Endothelial cell (in vitro differentiated cells): ENCODE results near the gene WDR81. TPM values are rescaled to one million over a fixed set of nuclear protein-coding genes. Genes with fewer than 3 reads are reported as not detected.
"Not testable (repeated sequence)": the region's sequence is repeated elsewhere in the genome, so short reads cannot be mapped to it uniquely, and the experiment has no call there.

Experiments used
- DNase-seq: peaks from one replicate; pipeline ENCODE4 v3.0.0; 2021; ENCODE audit warnings: low spot score
- H3K27ac Mint-ChIP-seq: one replicate; pipeline ENCODE4 v1.8.0; 2021; ENCODE audit warnings: mixed read lengths, inconsistent platforms; ENCODE audit not compliant: unreplicated experiment
- H3K27me3 Mint-ChIP-seq: one replicate; pipeline ENCODE4 v1.8.0; 2021; ENCODE audit warnings: mild to moderate bottlenecking, moderate library complexity, mixed read lengths, inconsistent platforms; ENCODE audit not compliant: unreplicated experiment
- H3K36me3 Mint-ChIP-seq: one replicate; pipeline ENCODE4 v1.8.0; 2021; ENCODE audit warnings: mild to moderate bottlenecking, low read depth, mixed read lengths, inconsistent platforms; ENCODE audit not compliant: unreplicated experiment
- H3K4me1 Mint-ChIP-seq: one replicate; pipeline ENCODE4 v1.8.0; 2021; ENCODE audit warnings: mild to moderate bottlenecking, mixed read lengths, inconsistent platforms; ENCODE audit not compliant: unreplicated experiment
- H3K4me3 Mint-ChIP-seq: one replicate; pipeline ENCODE4 v1.8.0; 2021; ENCODE audit warnings: mild to moderate bottlenecking, mixed read lengths, inconsistent platforms; ENCODE audit not compliant: unreplicated experiment
- H3K9me3 Mint-ChIP-seq: one replicate; pipeline ENCODE4 v1.8.0; 2021; ENCODE audit warnings: mixed read lengths, inconsistent platforms; ENCODE audit not compliant: unreplicated experiment
- total RNA-seq: library from RNA; stranded (reverse); fragmentation: NEBNext Ultra II Directional; extraction: Animal tissue kit (Norgen Biotek cat#: 25700); gene quantifications from one replicate; pipeline ENCODE4 v1.2.1, GENCODE V29; 2021; ENCODE audit not compliant: unreplicated experiment
- TF ChIP-seq, protein P1 (sequence below): fragments of 200-600 bp; sonication (generic); IDR thresholded peaks from one replicate; pipeline ENCODE4 v1.5.0; 2021; ENCODE audit warnings: antibody characterized with exemption; ENCODE audit not compliant: unreplicated experiment

The WDR81 gene
- total RNA-seq, 1 donor from 2014 or later = 20.0 TPM

DNA sequence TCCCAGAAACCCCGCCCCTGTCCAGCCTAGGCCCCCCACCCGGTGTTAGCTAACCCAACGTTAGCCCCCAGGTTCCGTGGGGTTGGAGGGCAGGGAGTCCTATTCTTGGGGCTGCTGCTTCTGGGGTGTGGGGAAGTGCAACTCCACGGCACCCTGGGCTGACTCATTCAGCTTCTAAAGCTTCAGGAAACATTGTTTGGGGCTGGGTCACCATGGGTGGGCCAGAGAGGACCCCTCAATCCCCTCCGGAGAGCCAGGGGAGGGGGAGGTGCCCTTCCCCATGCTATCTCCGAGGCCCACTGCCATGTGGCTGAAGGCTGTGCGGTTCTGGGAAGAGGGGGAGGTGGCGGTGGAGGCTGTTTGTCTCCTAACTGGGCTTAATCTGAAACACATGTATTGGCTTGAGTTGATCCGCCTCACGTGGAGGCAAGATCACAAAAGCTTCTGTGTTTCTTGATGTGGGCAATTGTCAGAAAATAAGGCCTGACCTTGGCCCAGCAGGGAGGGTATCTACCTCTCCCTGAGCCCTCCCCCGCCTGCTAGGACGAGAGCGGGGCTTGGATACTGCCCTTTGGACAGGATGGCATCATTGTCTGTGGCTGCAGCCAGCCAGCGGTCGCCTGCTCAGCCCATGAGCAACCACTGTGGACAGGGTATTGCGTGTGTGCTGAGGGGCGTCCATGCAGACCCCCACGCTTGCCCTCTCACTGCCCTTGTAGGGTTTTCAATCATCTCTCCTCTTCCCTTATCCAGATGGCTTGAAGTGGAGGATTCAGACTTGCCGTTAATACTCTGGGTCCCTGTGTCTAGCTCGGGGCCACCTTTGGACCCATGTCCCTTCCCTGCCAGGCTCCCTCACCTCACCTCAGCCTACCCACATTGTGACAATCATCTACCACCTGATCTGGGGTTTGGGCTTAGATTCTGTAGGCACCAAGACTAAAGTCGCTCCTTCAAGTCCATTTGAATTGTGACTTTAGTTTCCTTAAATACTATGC, 38.7 kb downstream of the WDR81 start:
- Mint-ChIP-seq H3K4me1 (peaks cover 5% of the 10 kb centered on the region), H3K4me3 (no peak overlapping the region), H3K27me3 (peaks cover 21% of the 10 kb centered on the region), H3K9me3 (no peaks in the 10 kb centered on the region), H3K27ac (no peak overlapping the region), H3K36me3 (no peaks in the 10 kb centered on the region)
- TF ChIP-seq, protein P1, sequence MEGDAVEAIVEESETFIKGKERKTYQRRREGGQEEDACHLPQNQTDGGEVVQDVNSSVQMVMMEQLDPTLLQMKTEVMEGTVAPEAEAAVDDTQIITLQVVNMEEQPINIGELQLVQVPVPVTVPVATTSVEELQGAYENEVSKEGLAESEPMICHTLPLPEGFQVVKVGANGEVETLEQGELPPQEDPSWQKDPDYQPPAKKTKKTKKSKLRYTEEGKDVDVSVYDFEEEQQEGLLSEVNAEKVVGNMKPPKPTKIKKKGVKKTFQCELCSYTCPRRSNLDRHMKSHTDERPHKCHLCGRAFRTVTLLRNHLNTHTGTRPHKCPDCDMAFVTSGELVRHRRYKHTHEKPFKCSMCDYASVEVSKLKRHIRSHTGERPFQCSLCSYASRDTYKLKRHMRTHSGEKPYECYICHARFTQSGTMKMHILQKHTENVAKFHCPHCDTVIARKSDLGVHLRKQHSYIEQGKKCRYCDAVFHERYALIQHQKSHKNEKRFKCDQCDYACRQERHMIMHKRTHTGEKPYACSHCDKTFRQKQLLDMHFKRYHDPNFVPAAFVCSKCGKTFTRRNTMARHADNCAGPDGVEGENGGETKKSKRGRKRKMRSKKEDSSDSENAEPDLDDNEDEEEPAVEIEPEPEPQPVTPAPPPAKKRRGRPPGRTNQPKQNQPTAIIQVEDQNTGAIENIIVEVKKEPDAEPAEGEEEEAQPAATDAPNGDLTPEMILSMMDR = no peak
- no peak for DNase-seq

GRCh38 chr17:1764284-1764683, 39.8 kb downstream of the WDR81 start:
- Mint-ChIP-seq H3K36me3 (no peaks in the 10 kb centered on the region), H3K4me1 (peaks cover 5% of the 10 kb centered on the region), H3K27ac (no peak overlapping the region), H3K27me3 (peaks cover 16% of the 10 kb centered on the region), H3K4me3 (no peak overlapping the region), H3K9me3 (no peaks in the 10 kb centered on the region)
- DNase-seq = no peak
- TF ChIP-seq, protein P1 = no peak

GRCh38 chr17:1764705-1765104, 40.2 kb downstream of the WDR81 start:
- H3K4me3 Mint-ChIP-seq, H3K4me1 Mint-ChIP-seq, H3K27ac Mint-ChIP-seq, DNase-seq, H3K9me3 Mint-ChIP-seq, H3K36me3 Mint-ChIP-seq: not testable (repeated sequence)
- peaks cover 16% of the 10 kb centered on the region for H3K27me3 Mint-ChIP-seq

- Mint-ChIP-seq H3K4me1 (peaks cover 9% of the 10 kb centered on the region), H3K36me3 (no peaks in the 10 kb centered on the region), H3K4me3 (no peak overlapping the region), H3K27me3 (peaks cover 13% of the 10 kb centered on the region), H3K27ac (no peak overlapping the region), H3K9me3 (no peaks in the 10 kb centered on the region)
- TF ChIP-seq, protein P1 = no peak
- DNase-seq = no peak
Observed at GRCh38 chr17:1765576-1765975, 41.1 kb downstream of the WDR81 start.

DNA sequence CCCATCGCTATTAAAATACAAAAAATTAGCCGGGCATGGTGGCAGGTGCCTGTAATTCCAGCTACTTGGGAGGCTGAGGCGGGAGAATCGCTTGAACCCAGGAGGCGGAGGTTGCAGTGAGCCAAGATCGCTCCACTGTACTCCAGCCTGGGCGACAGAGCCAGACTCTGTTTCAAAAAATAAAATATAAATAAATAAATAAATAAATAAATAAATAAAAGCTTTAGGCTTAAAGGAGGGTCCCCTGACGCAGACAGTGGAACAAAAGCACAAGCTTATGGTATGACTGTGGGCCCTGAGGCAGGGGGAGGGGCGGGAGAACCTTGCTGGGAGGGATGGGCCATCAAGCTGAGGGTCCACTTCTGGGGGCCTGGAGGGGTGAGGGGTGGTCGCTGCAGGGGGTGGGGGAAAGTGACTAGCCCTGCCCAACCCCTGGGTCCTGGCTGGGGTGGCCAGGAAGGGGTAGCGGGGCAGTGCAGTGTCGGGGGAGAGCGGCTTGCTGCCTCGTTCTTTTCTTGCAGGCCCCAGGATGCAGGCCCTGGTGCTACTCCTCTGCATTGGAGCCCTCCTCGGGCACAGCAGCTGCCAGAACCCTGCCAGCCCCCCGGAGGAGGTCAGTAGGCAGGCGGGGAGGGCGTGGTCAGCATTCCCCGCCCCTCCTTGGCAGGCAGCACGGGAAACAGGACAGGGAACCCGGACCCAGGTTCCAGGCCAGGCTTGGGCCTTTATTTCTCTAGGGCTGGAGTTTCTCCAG, 42.1 kb downstream of the WDR81 start:
- TF ChIP-seq, protein P1 = no peak
- H3K27ac Mint-ChIP-seq = no peak overlapping the region

More for the DNA sequence above, 42.1 kb downstream of the WDR81 start:
- Mint-ChIP-seq H3K4me3 (no peak overlapping the region), H3K36me3 (no peaks in the 10 kb centered on the region), H3K9me3 (no peaks in the 10 kb centered on the region), H3K4me1 (peaks cover 9% of the 10 kb centered on the region), H3K27me3 (peaks cover 13% of the 10 kb centered on the region)
- DNase-seq = no peak
